Measurements from ENCODE around the gene AR. TPM values are rescaled to one million over a fixed set of nuclear protein-coding genes. Genes with fewer than 3 reads are reported as not detected.

AR gene
- total and polyA plus RNA-seq, 4 donors, result 2.8 to 67.4 (median 22.9) TPM

- no peaks in the 10 kb centered on the region for H3K9me3 ChIP-seq (ENCODE audit: control insufficient read depth in 4 of 4, low read length in 3 of 4)
- H3K9ac ChIP-seq (ENCODE audit: low read depth in 1 of 2, low read length in 2 of 2), result no peak overlapping the region
- DNase-seq (ENCODE audit: low spot score), result no peak
- peaks cover 0 to 4% (median 0%) of the 10 kb centered on the region in 4 donors for H3K4me1 ChIP-seq (ENCODE audit: control insufficient read depth in 4 of 4, insufficient read depth in 4 of 4, low read length in 3 of 4)
- H3K27me3 ChIP-seq (ENCODE audit: control insufficient read depth in 4 of 4, insufficient read depth in 4 of 4, low read length in 3 of 4), result peaks cover 0 to 2% (median 0%) of the 10 kb centered on the region in 4 donors
- TF ChIP-seq SP1 (IDR thresholded peaks at IDR 0.05) (no peak), MAX (IDR thresholded peaks at IDR 0.05) (no peak), RXRA (IDR thresholded peaks at IDR 0.05) (no peak), RAD21 (IDR thresholded peaks at IDR 0.05) (no peak), HNF4A (conservative IDR thresholded peaks at IDR 0.05) (no peak), TAF1 (conservative IDR thresholded peaks at IDR 0.05) (no peak), CTCF (IDR thresholded peaks at IDR 0.05; ENCODE audit: low read depth, low read length, missing input control) (no peak), JUND (IDR thresholded peaks at IDR 0.05) (no peak), FOXA2 (IDR thresholded peaks at IDR 0.05) (no peak), GABPA (IDR thresholded peaks at IDR 0.05 in 1 of 2, conservative IDR thresholded peaks at IDR 0.05 in 1 of 2) (no peak), YY1 (IDR thresholded peaks at IDR 0.05) (no peak), REST (IDR thresholded peaks at IDR 0.05) (no peak)
- 92% methylated on average over 1 of the region's 1 CpG for WGBS
- H3K4me3 ChIP-seq (ENCODE audit: low read depth in 1 of 3, low read length in 3 of 3), result no peak overlapping the region
- no peaks in the 10 kb centered on the region for H3K36me3 ChIP-seq (ENCODE audit: control insufficient read depth in 4 of 4, insufficient read depth in 3 of 4, low read depth in 1 of 4, low read length in 3 of 4)
- no peak overlapping the region for H3K27ac ChIP-seq (ENCODE audit: low read depth in 1 of 2, low read length in 2 of 2)
Observed at GRCh38 chrX:67607466-67607865, 63.6 kb downstream of the AR start.

- Histone ChIP-seq H3K9me3 (ENCODE audit: control insufficient read depth in 4 of 4, low read length in 3 of 4) (no peaks in the 10 kb centered on the region), H3K4me1 (ENCODE audit: control insufficient read depth in 4 of 4, insufficient read depth in 4 of 4, low read length in 3 of 4) (peaks cover 0 to 5% (median 3%) of the 10 kb centered on the region in 4 donors), H3K36me3 (ENCODE audit: control insufficient read depth in 4 of 4, insufficient read depth in 3 of 4, low read depth in 1 of 4, low read length in 3 of 4) (no peaks in the 10 kb centered on the region), H3K27me3 (ENCODE audit: control insufficient read depth in 4 of 4, insufficient read depth in 4 of 4, low read length in 3 of 4) (peaks cover 0 to 1% (median 0%) of the 10 kb centered on the region in 4 donors), H3K27ac (ENCODE audit: low read depth in 1 of 2, low read length in 2 of 2) (no peak overlapping the region), H3K4me3 (ENCODE audit: low read depth in 1 of 3, low read length in 3 of 3) (no peak overlapping the region), H3K9ac (ENCODE audit: low read depth in 1 of 2, low read length in 2 of 2) (no peak overlapping the region)
- WGBS, result 0% methylated on average over 1 of the region's 1 CpG
- DNase-seq (ENCODE audit: low spot score), result no peak
- no peak for TF ChIP-seq GABPA (IDR thresholded peaks at IDR 0.05 in 1 of 2, conservative IDR thresholded peaks at IDR 0.05 in 1 of 2)
- no peak for TF ChIP-seq HNF4G (IDR thresholded peaks at IDR 0.05)
- TF ChIP-seq CTCF (IDR thresholded peaks at IDR 0.05; ENCODE audit: low read depth, low read length, missing input control), result no peak
- no peak for TF ChIP-seq REST (IDR thresholded peaks at IDR 0.05)
- no peak for TF ChIP-seq MAX (IDR thresholded peaks at IDR 0.05)
- no peak for TF ChIP-seq RXRA (IDR thresholded peaks at IDR 0.05)
- no peak for TF ChIP-seq EGR1 (IDR thresholded peaks at IDR 0.05; ENCODE audit: low read depth in 2 of 2)
Observed at GRCh38 chrX:67610282-67610681, 66.5 kb downstream of the AR start.

Data from liver (tissue), 9 donors.